Activated B cell treated with CpG ODN at 0.5 μM for 24 hours (primary cell): ENCODE measurements around the gene ZNF681. TPM values are rescaled to one million over a fixed set of nuclear protein-coding genes. Genes with fewer than 3 reads are reported as not detected.

ENCODE experiments used
- ATAC-seq: fragments of 200-7000 bp; cut with Tn5 transposase; one replicate; pipeline ENCODE4 v1.10.0; 2021; ENCODE audit warnings: low read depth, mild to moderate bottlenecking, moderate library complexity
- CTCF ChIA-PET: fragments of 350-600 bp; sonication (Branson Sonifier 250); formaldehyde crosslinking; loops from one replicate; lab custom pipeline; 2021; ENCODE audit warnings: antibody characterized with exemption; lab: Charles Lee
- POLR2A ChIA-PET: fragments of 350-600 bp; sonication (Branson Sonifier 250); formaldehyde crosslinking; loops from one replicate; lab custom pipeline; 2021; ENCODE audit warnings: antibody characterized with exemption; lab: Charles Lee
- DNase-seq: peaks from one replicate; pipeline ENCODE4 v3.0.0; 2022
- H3K27ac Mint-ChIP-seq: one replicate; pipeline ENCODE4 v1.8.0; 2020; ENCODE audit warnings: mixed read lengths
- H3K27me3 Mint-ChIP-seq: one replicate; pipeline ENCODE4 v1.8.0; 2021; ENCODE audit warnings: mixed read lengths
- H3K36me3 Mint-ChIP-seq: one replicate; pipeline ENCODE4 v1.8.0; 2021; ENCODE audit warnings: low read depth, mixed read lengths
- H3K4me1 Mint-ChIP-seq: one replicate; pipeline ENCODE4 v1.8.0; 2021; ENCODE audit warnings: mixed read lengths
- H3K4me3 Mint-ChIP-seq: one replicate; pipeline ENCODE4 v1.8.0; 2020; ENCODE audit warnings: mild to moderate bottlenecking, mixed read lengths
- H3K9me3 Mint-ChIP-seq: one replicate; pipeline ENCODE4 v1.8.0; 2020; ENCODE audit warnings: mixed read lengths
- CTCF ChIP-seq: fragments of 200-600 bp; IDR thresholded peaks from one replicate; pipeline ENCODE4 v1.8.0; 2022; ENCODE audit warnings: antibody characterized with exemption, mild to moderate bottlenecking
- intact Hi-C: fragments of 100-400 bp; cut with micrococcal nuclease; formaldehyde crosslinking; loops from one replicate; pipeline ENCODE4 v1.15.1; 2024
- total RNA-seq: library from RNA; stranded (reverse); gene quantifications from 2 replicates; pipeline ENCODE4 v1.2.3, GENCODE V29; 2022

Gene ZNF681
- 5.5 and 8.3 TPM in 2 replicates for total RNA-seq

DNA sequence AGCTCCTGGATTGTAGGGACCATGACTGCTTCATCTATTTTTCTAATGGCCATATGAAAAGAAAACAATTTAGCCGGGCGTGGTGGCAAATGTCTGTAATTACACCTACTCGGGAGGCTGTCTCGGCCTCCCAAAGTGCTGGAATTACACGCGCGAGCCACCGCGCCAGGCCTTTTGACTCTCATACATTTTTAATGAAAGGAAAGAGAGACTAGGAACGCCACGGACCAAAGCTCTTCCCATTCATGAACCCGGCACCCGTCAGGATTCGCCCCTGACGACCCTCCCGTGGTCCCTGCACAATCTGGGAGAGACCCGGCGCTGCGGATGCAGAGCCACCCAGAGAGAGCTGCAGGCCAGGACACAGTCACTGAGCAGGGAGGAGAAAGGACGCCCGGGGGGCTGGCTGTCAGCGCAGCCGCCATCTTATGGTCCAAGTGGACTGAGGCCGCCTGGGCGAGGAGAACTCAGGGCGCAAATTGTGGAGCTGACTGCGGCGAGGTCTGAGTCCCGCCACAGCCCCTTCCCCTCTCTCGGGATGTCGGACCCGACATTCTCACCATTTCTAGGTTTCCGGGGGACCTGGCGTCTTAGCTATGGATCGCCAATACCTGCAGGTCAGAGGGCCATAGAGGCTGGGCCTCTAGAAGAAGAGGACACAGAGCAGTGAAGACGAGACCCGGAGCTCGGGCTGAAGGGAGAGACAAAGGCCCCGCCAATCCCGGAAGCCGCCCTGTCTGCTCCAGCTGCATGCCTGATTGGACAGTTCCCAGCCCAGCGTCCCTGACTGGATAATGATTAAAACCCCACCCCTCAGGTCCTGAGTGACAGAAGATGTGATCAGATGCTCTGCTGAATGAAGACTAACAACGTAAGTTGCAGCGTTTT, at the start of gene ZNF681:
TSS of gene ZNF681 (minus strand) at position 705 of the 888 bp plus-strand sequence. CDS start at position 563, 142 bp downstream.
- DNase-seq (peak; percentile 66), ATAC-seq (peak; percentile 86)
- Mint-ChIP-seq H3K27me3 (no peaks in the 10 kb centered on the region), H3K4me1 (peaks cover 19% of the 10 kb centered on the region), H3K27ac (peak within 1 kb of the TSS; percentile 93), H3K4me3 (peak within 1 kb of the TSS; percentile 98), H3K36me3 (peaks cover 25% of the 10 kb centered on the region), H3K9me3 (no peaks in the 10 kb centered on the region)
- POLR2A ChIA-PET: interaction anchor here (0.5 to 2.0 kb wide), 7 partner anchors 71 to 515 kb away, joined by 3 to 25 read pairs (median 10); partner anchors contain the start of genes ZNF254, ZNF675 and ZNF91
- CTCF ChIA-PET: interaction anchor here (0.9 to 1.0 kb wide), 3 partner anchors 59 to 95 kb away, joined by 3 read pairs; partner anchors contain the start of gene ZNF675
- no peak for TF ChIP-seq CTCF
- intact Hi-C loops: loop anchor here (1.0 to 5.0 kb wide), 6 partner anchors 71 to 1124 kb away; partner anchors contain the start of genes ZNF492, ZNF675, ZNF726 and ZNF91

DNA sequence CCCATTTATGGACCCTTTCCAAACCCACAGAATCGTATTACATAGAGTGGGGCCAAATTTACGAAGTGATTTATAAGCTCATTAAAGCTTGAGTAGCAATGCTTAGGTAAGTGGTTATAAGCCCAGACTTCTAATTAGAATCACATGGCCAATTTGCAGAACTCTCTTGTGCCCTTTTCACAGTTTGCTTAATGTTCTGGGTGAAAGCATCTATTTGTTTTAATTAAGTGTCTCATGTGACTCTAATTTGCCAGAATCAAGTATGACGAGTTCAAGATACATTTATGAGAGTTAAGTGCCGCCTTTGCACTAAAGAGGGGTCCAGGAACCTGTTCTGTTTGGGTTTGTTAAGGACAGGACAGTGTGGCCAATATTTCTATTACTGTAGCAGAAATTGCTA, 46.0 kb upstream of the ZNF681 start:
- Mint-ChIP-seq H3K27me3 (no peaks in the 10 kb centered on the region), H3K27ac (no peak overlapping the region), H3K36me3 (peaks cover 11% of the 10 kb centered on the region), H3K4me3 (no peak overlapping the region), H3K9me3 (no peaks in the 10 kb centered on the region), H3K4me1 (peaks cover 15% of the 10 kb centered on the region)
- intact Hi-C loops: no loop called here
- no peak for TF ChIP-seq CTCF
- ChIA-PET POLR2A (no interaction called here), CTCF (no interaction called here)
- DNase-seq (no peak), ATAC-seq (no peak)

GRCh38 chr19:23802290-23802689, 43.6 kb upstream of the ZNF681 start:
- H3K4me3 Mint-ChIP-seq: no peak overlapping the region
- TF ChIP-seq CTCF: no peak
- CTCF ChIA-PET: no interaction called here
- peaks cover 25% of the 10 kb centered on the region for H3K4me1 Mint-ChIP-seq
- DNase-seq (no peak), ATAC-seq (no peak)
- no peaks in the 10 kb centered on the region for H3K27me3 Mint-ChIP-seq
- POLR2A ChIA-PET: no interaction called here
- intact Hi-C loops: no loop called here
- peaks cover 2% of the 10 kb centered on the region for H3K36me3 Mint-ChIP-seq
- H3K9me3 Mint-ChIP-seq: no peaks in the 10 kb centered on the region
- no peak overlapping the region for H3K27ac Mint-ChIP-seq

GRCh38 chr19:23801803-23802202, 43.1 kb upstream of the ZNF681 start:
- ChIA-PET CTCF (no interaction called here), POLR2A (no interaction called here)
- intact Hi-C loops: no loop called here
- no peak for ATAC-seq
- DNase-seq: no peak
- TF ChIP-seq CTCF: no peak
- Mint-ChIP-seq H3K27ac (no peak overlapping the region), H3K4me1 (peaks cover 25% of the 10 kb centered on the region), H3K36me3 (peaks cover 2% of the 10 kb centered on the region), H3K4me3 (no peak overlapping the region), H3K27me3 (no peaks in the 10 kb centered on the region), H3K9me3 (peaks cover under 1% of the 10 kb centered on the region)

DNA sequence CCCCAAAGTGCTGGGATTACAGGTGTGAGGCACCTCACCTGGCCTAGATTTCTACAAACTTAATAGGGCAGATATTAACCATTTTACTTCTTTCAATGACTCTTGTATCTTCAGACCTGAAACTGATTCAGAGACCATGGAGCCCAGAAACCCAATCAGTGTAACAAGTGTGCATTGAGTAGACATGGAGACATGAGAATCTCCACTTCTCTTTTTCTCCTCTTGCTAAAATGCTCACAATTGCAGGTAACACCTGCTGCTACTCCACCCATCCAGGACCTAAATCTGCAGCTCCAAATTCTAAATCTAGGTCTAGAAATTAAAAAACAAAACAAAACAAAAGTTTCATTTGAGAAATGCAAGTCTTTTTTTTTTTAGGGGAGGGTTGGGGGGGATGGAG, 42.2 kb upstream of the ZNF681 start:
- DNase-seq (no peak), ATAC-seq (no peak)
- peaks cover 2% of the 10 kb centered on the region for H3K36me3 Mint-ChIP-seq
- intact Hi-C loops: no loop called here
- H3K9me3 Mint-ChIP-seq: peaks cover 6% of the 10 kb centered on the region
- CTCF ChIA-PET: no interaction called here
- POLR2A ChIA-PET: no interaction called here
- H3K27ac Mint-ChIP-seq: no peak overlapping the region
- no peak overlapping the region for H3K4me3 Mint-ChIP-seq
- TF ChIP-seq CTCF: no peak
- peaks cover 25% of the 10 kb centered on the region for H3K4me1 Mint-ChIP-seq
- no peaks in the 10 kb centered on the region for H3K27me3 Mint-ChIP-seq
